ENCODE results near the gene MAML2.

- TF ChIP-seq POLR2A (IDR thresholded peaks at IDR 0.05; ENCODE audit: low read depth, low read length): no peak
- no peak for TF ChIP-seq POLR2AphosphoS5 (IDR thresholded peaks at IDR 0.05; ENCODE audit: low read depth, low read length)
These were observed 86.6 kb downstream of the MAML2 start for GRCh38 chr11:96256215-96257011.

Measured in GM12892 (cell line).